ENCODE measurements around the gene OTOGL.

DNA sequence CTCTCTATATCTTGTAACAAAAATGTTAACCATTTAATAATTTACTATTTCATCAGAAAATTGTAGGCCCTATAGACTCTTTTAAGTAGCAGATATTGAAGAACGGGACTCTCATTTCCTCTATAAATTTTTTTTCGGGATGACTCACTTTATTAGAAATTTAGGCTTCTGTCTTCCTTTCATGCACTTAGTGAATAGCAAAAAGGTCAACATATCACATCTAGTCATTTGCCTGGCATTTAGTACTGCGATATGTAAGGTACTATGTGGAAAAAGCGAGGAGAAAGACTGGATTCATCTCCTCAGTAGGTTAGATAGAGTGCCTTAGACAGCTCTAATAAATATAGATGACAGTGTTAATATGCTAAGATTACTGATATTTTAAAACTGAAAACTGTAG, 178.4 kb downstream of the OTOGL start:
- TF ChIP-seq, protein P1, sequence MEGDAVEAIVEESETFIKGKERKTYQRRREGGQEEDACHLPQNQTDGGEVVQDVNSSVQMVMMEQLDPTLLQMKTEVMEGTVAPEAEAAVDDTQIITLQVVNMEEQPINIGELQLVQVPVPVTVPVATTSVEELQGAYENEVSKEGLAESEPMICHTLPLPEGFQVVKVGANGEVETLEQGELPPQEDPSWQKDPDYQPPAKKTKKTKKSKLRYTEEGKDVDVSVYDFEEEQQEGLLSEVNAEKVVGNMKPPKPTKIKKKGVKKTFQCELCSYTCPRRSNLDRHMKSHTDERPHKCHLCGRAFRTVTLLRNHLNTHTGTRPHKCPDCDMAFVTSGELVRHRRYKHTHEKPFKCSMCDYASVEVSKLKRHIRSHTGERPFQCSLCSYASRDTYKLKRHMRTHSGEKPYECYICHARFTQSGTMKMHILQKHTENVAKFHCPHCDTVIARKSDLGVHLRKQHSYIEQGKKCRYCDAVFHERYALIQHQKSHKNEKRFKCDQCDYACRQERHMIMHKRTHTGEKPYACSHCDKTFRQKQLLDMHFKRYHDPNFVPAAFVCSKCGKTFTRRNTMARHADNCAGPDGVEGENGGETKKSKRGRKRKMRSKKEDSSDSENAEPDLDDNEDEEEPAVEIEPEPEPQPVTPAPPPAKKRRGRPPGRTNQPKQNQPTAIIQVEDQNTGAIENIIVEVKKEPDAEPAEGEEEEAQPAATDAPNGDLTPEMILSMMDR (IDR thresholded peaks at IDR 0.05), result no peak
- TF ChIP-seq ZFX (IDR thresholded peaks at IDR 0.05; ENCODE audit: borderline replicate concordance), result no peak
